DND-41 (cell line): ENCODE data around the gene SEL1L2.

Experiments
- CTCF ChIP-seq: IDR thresholded peaks from 2 replicates; pipeline ENCODE4 v1.5.1; 2012; ENCODE audit warnings: borderline replicate concordance, low read length, moderate library complexity, mild to moderate bottlenecking; ENCODE audit not compliant: poor library complexity, severe bottlenecking; ENCODE audit errors: extremely low read depth
- EZH2 ChIP-seq: IDR thresholded peaks from 3 replicates; pipeline ENCODE4 v1.6.1; 2012; ENCODE audit warnings: borderline replicate concordance, low read depth, mild to moderate bottlenecking, moderate library complexity, low read length, inconsistent platforms; ENCODE audit not compliant: severe bottlenecking

- TF ChIP-seq CTCF (no peak), EZH2 (no peak)
Measured at GRCh38 chr20:13991311-13991710, 897 bp upstream of the SEL1L2 start.
